Thymus (tissue), 11 donors: ENCODE results near the gene HHAT. TPM values are rescaled to one million over a fixed set of nuclear protein-coding genes. Genes with fewer than 3 reads are reported as not detected.

Source experiments
- DNase-seq, 9 donors: peaks; one replicate each; pipeline ENCODE4 v3.0.0-alpha.2; 2013; ENCODE audit warnings: low spot score in 9 of 9, low read depth in 6 of 9, missing footprints in 1 of 9
- H3K27ac ChIP-seq, 2 donors: one replicate each; pipeline ENCODE4 v1.5.1; 2013; ENCODE audit warnings: control low read depth in 1 of 2, low read depth in 1 of 2, low read length in 1 of 2, mild to moderate bottlenecking in 1 of 2, moderate library complexity in 1 of 2
- H3K27me3 ChIP-seq, 2 donors: one replicate each; pipeline ENCODE4 v1.5.1; 2013; ENCODE audit warnings: low read length in 1 of 2; ENCODE audit not compliant: control insufficient read depth in 2 of 2, insufficient read depth in 1 of 2
- H3K36me3 ChIP-seq, 2 donors: one replicate each; pipeline ENCODE4 v1.5.1; 2013; ENCODE audit warnings: low read length in 1 of 2, mild to moderate bottlenecking in 1 of 2, moderate library complexity in 1 of 2; ENCODE audit not compliant: control insufficient read depth in 2 of 2, insufficient read depth in 2 of 2
- H3K4me1 ChIP-seq, 2 donors: one replicate each; pipeline ENCODE4 v1.5.1; 2013; ENCODE audit warnings: low read length in 2 of 2; ENCODE audit not compliant: control insufficient read depth in 2 of 2, insufficient read depth in 2 of 2
- H3K4me3 ChIP-seq, 2 donors: one replicate each; pipeline ENCODE4 v1.5.1; 2013; ENCODE audit warnings: low read length in 2 of 2, control low read depth in 1 of 2, mild to moderate bottlenecking in 1 of 2
- H3K9me3 ChIP-seq, 2 donors: one replicate each; pipeline ENCODE4 v1.5.1; 2013; ENCODE audit warnings: low read length in 1 of 2, mild to moderate bottlenecking in 1 of 2; ENCODE audit not compliant: control insufficient read depth in 2 of 2, insufficient read depth in 1 of 2
- WGBS: extraction: QIAGEN DNeasy Blood & Tissue Kit; methylation state at CpG from one replicate; pipeline ENCODE4 v1.1.7; 2013; 5-methylcytosine and 5-hydroxymethylcytosine counted together
- polyA plus RNA-seq: library from polyadenylated mRNA; stranded (reverse); fragments of 200-250 nt; gene quantifications from one replicate; pipeline ENCODE4 v1.2.3, GENCODE V29; 2013
- total RNA-seq: library from RNA; stranded (reverse); fragments of 120-200 nt; gene quantifications from one replicate; pipeline ENCODE4 v1.2.4, GENCODE V29; 2013
- donor health status: healthy.

The HHAT gene
- total and polyA plus RNA-seq, 2 donors: 3.7 to 5.7 TPM

DNA sequence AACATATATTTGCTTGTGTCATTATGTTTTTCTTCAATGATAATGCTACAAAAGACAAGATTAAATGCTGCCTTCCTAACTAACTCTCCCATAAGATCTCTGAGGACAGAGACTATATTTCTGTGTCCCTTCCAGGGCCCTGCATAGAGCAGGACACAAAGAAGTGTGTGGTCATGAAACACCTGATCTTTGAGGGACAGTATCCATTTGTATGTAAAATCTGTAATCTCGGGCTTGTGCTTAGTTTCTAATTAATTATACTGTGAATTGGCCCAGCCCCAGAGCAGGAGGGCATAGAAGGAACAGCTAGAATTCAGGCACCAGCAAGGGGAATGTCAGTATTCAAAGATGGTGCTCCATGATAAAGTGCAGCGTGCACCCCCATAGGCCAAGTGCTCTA lies 374.9 kb downstream of the HHAT start:
- 96% methylated on average over 2 of the region's 2 CpGs for WGBS
- H3K36me3 ChIP-seq: no peaks in the 10 kb centered on the region
- no peaks in the 10 kb centered on the region for H3K27me3 ChIP-seq
- no peak overlapping the region for H3K27ac ChIP-seq
- DNase-seq: no peak
- no peak overlapping the region for H3K4me3 ChIP-seq
- no peaks in the 10 kb centered on the region for H3K9me3 ChIP-seq
- H3K4me1 ChIP-seq: no peaks in the 10 kb centered on the region

GRCh38 chr1:210705086-210705485 lies 376.4 kb downstream of the HHAT start:
- Histone ChIP-seq H3K27me3 (no peaks in the 10 kb centered on the region), H3K9me3 (no peaks in the 10 kb centered on the region), H3K36me3 (no peaks in the 10 kb centered on the region), H3K4me1 (no peaks in the 10 kb centered on the region), H3K27ac (no peak overlapping the region), H3K4me3 (no peak overlapping the region)
- no peak for DNase-seq
- 96% methylated on average over 3 of the region's 3 CpGs for WGBS

DNA sequence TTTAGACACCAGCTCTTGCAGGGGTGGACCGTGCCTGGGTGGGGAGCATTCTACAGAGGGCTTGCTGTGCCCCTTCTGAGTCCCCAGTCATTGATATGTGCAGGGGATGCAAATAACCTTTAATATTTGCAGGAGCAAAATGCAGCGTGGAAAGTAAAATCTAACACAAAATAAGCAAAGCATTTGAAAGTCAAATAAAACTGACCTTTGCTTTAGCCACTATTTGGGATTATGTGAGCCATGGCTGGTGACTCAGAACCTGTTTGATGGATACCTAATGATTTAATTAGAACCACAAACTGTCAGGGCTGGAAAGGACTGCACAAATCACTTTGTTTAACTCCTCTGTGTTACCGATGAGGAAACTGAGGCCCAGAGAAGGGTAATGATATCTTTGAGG lies 377.5 kb downstream of the HHAT start:
- Histone ChIP-seq H3K36me3 (no peaks in the 10 kb centered on the region), H3K27ac (no peak overlapping the region), H3K4me3 (no peak overlapping the region), H3K4me1 (no peaks in the 10 kb centered on the region), H3K27me3 (no peaks in the 10 kb centered on the region), H3K9me3 (no peaks in the 10 kb centered on the region)
- WGBS: 98% methylated on average over 3 of the region's 3 CpGs
- no peak for DNase-seq

DNA sequence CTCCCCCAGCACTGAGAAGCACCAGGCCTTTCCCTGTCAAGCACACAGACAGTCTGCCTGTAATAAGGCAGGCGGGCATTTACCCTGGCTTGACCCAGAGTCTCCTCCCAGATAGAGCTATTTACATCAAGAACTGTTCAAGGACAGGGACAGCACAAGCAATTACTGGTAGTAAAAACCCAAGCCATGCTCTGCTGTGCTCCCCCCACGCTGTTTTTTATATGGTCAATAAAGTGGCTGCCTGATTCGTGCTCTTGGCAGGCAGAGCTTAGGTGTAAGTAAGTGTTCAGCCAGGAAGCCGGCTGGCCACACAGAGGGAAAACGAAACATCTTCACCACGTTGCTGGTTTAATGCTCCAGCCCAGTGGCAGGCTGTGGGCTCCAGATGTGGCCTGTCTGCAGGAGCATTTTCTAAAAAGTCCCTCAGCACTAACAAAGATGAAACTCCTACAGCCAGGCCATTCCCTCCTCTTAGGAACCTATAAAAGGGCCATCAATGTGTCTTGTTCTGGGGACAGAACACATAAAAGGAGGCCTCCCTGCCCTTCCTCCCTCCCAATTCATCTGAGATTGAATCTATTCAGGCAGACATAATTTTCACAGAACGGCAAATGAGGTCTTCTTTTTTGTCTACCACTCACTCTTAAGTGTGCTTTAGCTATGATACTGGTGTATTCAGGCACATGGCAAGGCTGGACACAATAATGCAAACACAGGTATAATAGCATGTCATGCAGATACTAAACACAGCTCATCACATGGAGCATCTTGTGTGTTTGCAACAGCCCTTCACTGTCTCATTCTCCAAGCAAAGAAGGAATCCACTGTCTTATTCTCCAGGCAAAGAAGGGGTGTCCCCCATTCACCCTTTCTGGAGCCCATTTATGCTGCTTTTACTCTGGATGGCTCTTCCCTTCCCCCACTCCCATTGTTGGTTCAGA lies 378.9 kb downstream of the HHAT start:
- no peaks in the 10 kb centered on the region for H3K27me3 ChIP-seq
- WGBS: 90% methylated on average over 7 of the region's 7 CpGs
- no peak for DNase-seq

DNA sequence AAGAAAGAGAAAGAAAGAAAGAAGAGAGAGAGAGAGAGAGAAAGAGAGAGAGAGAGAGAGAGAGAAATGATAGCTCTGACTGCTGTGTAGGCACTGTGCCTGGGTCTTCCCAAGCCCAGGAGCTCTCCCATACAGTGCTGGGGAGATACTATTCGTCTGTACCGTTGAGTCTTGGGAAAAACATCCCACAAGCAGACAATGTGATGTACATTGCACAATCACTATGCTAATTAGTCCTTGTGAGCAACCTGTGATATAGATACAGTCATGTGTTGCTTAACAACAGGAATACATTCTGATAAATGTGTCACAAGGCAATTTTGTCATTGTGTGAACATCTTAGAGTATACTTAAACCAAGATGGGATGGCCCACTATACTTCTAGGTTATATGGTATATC lies 381.0 kb downstream of the HHAT start:
- no peak for DNase-seq
- 90% methylated on average over 2 of the region's 2 CpGs for WGBS
- no peaks in the 10 kb centered on the region for H3K4me1 ChIP-seq
- H3K27ac ChIP-seq: no peak overlapping the region
- no peak overlapping the region for H3K4me3 ChIP-seq
- H3K36me3 ChIP-seq: no peaks in the 10 kb centered on the region
- no peaks in the 10 kb centered on the region for H3K27me3 ChIP-seq
- H3K9me3 ChIP-seq: no peaks in the 10 kb centered on the region

More for the DNA sequence above, 378.9 kb downstream of the HHAT start:
- Histone ChIP-seq H3K36me3 (no peaks in the 10 kb centered on the region), H3K4me3 (no peak overlapping the region), H3K9me3 (no peaks in the 10 kb centered on the region), H3K27ac (no peak overlapping the region), H3K4me1 (no peaks in the 10 kb centered on the region)

- Histone ChIP-seq H3K27me3 (no peaks in the 10 kb centered on the region), H3K4me1 (no peaks in the 10 kb centered on the region), H3K4me3 (no peak overlapping the region), H3K27ac (no peak overlapping the region), H3K36me3 (no peaks in the 10 kb centered on the region), H3K9me3 (no peaks in the 10 kb centered on the region)
- no peak for DNase-seq
- WGBS: 87% methylated on average over 7 of the region's 7 CpGs
These were observed 383.3 kb downstream of the HHAT start for GRCh38 chr1:210711825-210712612.

- H3K36me3 ChIP-seq: no peaks in the 10 kb centered on the region
- no peak for DNase-seq
- no peaks in the 10 kb centered on the region for H3K27me3 ChIP-seq
These were observed 386.4 kb downstream of the HHAT start for GRCh38 chr1:210715072-210715471.

DNA sequence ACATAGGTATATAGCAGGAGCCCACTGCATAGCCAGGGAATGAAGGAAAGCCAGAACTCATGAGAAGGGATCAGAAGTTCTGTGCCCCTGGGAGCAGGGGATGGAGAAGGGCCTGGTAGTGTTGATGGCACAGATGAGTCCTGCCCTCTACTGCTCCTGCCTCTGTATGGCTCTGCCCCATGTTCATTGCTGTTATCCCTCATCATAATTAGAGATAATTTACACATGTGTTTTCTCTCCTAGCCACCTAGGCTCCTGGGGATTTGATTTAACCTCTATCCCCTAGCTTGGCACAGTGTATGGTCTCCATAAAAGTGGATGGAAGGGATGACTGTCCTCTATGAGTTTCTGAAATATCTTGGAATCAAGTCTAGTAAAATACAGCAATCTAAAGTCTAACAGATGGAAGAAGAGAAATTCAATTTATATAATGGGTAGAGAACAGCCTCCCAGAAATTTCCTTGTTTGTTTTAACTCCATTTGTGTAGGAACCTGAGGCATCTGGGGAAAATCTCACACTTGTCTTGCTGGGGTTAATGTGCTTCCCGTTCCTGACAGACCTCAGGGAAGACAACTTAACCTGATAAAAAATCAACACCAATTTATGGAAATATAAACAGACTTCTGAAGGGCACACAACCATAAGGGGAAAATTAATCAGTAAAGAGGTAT lies 393.8 kb downstream of the HHAT start:
- Histone ChIP-seq H3K27me3 (no peaks in the 10 kb centered on the region), H3K4me1 (no peaks in the 10 kb centered on the region), H3K36me3 (no peaks in the 10 kb centered on the region), H3K4me3 (no peak overlapping the region), H3K9me3 (no peaks in the 10 kb centered on the region), H3K27ac (no peak overlapping the region)
- no peak for DNase-seq
- 73% methylated on average over 1 of the region's 1 CpG for WGBS

More at GRCh38 chr1:210715072-210715471, 386.4 kb downstream of the HHAT start:
- Histone ChIP-seq H3K4me3 (no peak overlapping the region), H3K9me3 (no peaks in the 10 kb centered on the region), H3K27ac (no peak overlapping the region), H3K4me1 (no peaks in the 10 kb centered on the region)

GRCh38 chr1:210723646-210724045 lies 394.9 kb downstream of the HHAT start:
- 66% methylated on average over 4 of the region's 4 CpGs for WGBS

More at GRCh38 chr1:210723646-210724045, 394.9 kb downstream of the HHAT start:
- H3K9me3 ChIP-seq: no peaks in the 10 kb centered on the region
- H3K27ac ChIP-seq: no peak overlapping the region
- H3K4me3 ChIP-seq: no peak overlapping the region
- H3K36me3 ChIP-seq: no peaks in the 10 kb centered on the region
- H3K27me3 ChIP-seq: no peaks in the 10 kb centered on the region
- H3K4me1 ChIP-seq: no peaks in the 10 kb centered on the region
- DNase-seq: no peak
